MCF 10A (cell line): ENCODE data around the gene ZNF407. TPM values are rescaled to one million over a fixed set of nuclear protein-coding genes. Genes with fewer than 3 reads are reported as not detected.

Experiments
- BruUV-seq: library from RNA; stranded (reverse); fragments of 400-500 nt; replicated peaks from 2 replicates; lab custom pipeline; 2021; lab: Mats Ljungman, UMichigan
- CTCF ChIA-PET: fragments of 300-600 bp; sonication (Branson Sonifier 250); formaldehyde crosslinking; extraction: SDS; loops from one replicate; lab custom pipeline; 2021; ENCODE audit warnings: antibody characterized with exemption, inconsistent platforms; lab: Yijun Ruan, JAX
- POLR2A ChIA-PET: fragments of 300-600, 350-650 bp; sonication (Branson Sonifier 250); formaldehyde crosslinking; extraction: SDS; loops from one replicate; lab custom pipeline; 2020; ENCODE audit warnings: antibody characterized with exemption, inconsistent platforms; lab: Yijun Ruan, JAX
- DNase-seq: peaks from one replicate; pipeline ENCODE4 v3.0.0-alpha.2; 2018; ENCODE audit not compliant: unreplicated experiment
- H3K27ac Mint-ChIP-seq: one replicate; pipeline ENCODE4 v1.8.0; 2022; ENCODE audit warnings: mild to moderate bottlenecking, low read depth, mixed read lengths; ENCODE audit not compliant: unreplicated experiment
- H3K27me3 Mint-ChIP-seq: one replicate; pipeline ENCODE4 v1.8.0; 2022; ENCODE audit warnings: mixed read lengths; ENCODE audit not compliant: insufficient read depth, unreplicated experiment
- H3K36me3 Mint-ChIP-seq: one replicate; pipeline ENCODE4 v1.8.0; 2022; ENCODE audit warnings: mild to moderate bottlenecking, moderate library complexity, mixed read lengths; ENCODE audit not compliant: insufficient read depth, unreplicated experiment
- H3K4me1 Mint-ChIP-seq: one replicate; pipeline ENCODE4 v1.8.0; 2022; ENCODE audit warnings: mixed read lengths; ENCODE audit not compliant: insufficient read depth, unreplicated experiment
- H3K4me3 Mint-ChIP-seq: one replicate; pipeline ENCODE4 v1.8.0; 2022; ENCODE audit warnings: mild to moderate bottlenecking, moderate library complexity, mixed read lengths; ENCODE audit not compliant: unreplicated experiment
- H3K9me3 Mint-ChIP-seq: one replicate; pipeline ENCODE4 v1.8.0; 2022; ENCODE audit warnings: mixed read lengths; ENCODE audit not compliant: unreplicated experiment
- intact Hi-C: fragments of 100-400 bp; cut with micrococcal nuclease; formaldehyde crosslinking; loops from 2 replicates; pipeline ENCODE4 v1.14.1; 2022
- total RNA-seq: library from RNA; stranded (reverse); gene quantifications from 2 replicates; pipeline ENCODE4 v1.2.3, GENCODE V29; 2022
- TF ChIP-seq, protein P1 (sequence below): fragments of 200-600 bp; IDR thresholded peaks from one replicate; pipeline ENCODE4 v1.8.0; 2022; ENCODE audit warnings: antibody characterized with exemption, mild to moderate bottlenecking; ENCODE audit not compliant: unreplicated experiment

Gene ZNF407
- total RNA-seq, 1 experiment from 2014 or later: 9.5 TPM

DNA sequence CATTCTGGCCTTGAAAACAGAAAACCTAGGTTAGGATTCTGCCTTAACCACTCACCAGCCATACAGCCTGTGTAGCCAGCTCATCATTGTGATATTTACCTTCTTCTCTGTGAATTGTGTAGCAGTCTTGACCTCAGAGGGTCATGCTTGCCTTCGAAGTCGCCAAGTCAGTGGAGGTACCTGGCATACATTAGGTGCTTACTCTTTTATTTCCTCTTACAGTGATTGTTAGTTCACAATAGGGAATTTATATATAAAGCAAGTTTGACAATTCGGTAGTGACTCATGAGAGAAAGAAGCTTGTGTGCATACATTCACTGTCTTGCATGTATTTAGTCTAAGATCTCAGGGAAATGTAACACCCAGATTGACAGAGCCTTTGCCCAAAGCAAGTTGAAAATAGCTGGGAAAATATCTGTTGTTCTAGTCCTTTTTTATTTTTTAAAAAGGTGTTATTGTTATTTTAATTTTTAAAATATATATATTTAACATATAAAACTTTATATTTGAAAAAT, 320.7 kb downstream of the ZNF407 start:
- Mint-ChIP-seq H3K4me1 (no peaks in the 10 kb centered on the region), H3K36me3 (peaks cover 6% of the 10 kb centered on the region), H3K9me3 (no peaks in the 10 kb centered on the region), H3K27ac (no peak overlapping the region), H3K4me3 (no peak overlapping the region), H3K27me3 (no peaks in the 10 kb centered on the region)
- TF ChIP-seq, protein P1, sequence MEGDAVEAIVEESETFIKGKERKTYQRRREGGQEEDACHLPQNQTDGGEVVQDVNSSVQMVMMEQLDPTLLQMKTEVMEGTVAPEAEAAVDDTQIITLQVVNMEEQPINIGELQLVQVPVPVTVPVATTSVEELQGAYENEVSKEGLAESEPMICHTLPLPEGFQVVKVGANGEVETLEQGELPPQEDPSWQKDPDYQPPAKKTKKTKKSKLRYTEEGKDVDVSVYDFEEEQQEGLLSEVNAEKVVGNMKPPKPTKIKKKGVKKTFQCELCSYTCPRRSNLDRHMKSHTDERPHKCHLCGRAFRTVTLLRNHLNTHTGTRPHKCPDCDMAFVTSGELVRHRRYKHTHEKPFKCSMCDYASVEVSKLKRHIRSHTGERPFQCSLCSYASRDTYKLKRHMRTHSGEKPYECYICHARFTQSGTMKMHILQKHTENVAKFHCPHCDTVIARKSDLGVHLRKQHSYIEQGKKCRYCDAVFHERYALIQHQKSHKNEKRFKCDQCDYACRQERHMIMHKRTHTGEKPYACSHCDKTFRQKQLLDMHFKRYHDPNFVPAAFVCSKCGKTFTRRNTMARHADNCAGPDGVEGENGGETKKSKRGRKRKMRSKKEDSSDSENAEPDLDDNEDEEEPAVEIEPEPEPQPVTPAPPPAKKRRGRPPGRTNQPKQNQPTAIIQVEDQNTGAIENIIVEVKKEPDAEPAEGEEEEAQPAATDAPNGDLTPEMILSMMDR: no peak
- BruUV-seq: no TSS peak
- intact Hi-C loops: no loop called here
- ChIA-PET POLR2A (no interaction called here), CTCF (interaction anchor here (1.3 kb wide), 1 partner anchor 22 kb away, joined by 4 read pairs; no protein-coding TSS in a partner anchor)
- no peak for DNase-seq

DNA sequence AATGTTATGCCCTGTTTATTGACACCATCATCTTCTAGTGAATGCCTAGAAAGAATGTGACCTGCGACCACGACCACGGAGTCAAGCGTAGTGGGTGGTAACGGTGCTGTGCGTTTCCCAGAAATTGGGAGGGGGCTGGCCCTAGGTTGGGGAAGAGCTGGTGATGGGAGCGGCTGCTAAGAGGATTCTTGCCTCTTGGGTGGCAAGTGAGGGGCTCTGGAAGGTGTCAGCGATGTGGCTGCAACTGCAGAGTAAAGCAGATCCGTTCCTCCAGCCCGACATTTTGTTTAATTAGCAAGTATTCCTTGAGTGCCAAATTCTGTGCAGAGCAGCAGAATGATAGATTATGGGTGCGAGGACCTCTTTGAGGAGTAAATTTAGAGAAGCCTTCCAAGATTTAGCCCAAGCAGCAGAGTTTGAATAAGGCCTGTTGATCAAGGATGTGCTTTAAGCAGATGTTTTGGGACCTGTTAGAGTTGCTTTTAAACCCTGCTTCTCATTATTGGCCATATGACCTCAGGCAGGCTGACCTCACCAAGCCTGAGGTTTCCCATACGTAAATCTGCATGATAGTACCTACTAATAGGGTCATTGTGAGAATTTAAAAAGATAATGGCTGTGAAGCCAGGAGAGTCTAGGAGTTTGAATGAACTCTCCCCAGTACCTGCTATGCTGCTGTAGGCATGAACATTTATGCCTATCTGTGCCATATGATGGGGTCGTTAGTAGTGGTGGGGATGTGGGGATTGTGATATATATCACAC, 323.6 kb downstream of the ZNF407 start:
- Mint-ChIP-seq H3K27me3 (no peaks in the 10 kb centered on the region), H3K27ac (no peak overlapping the region), H3K4me3 (no peak overlapping the region), H3K9me3 (no peaks in the 10 kb centered on the region), H3K4me1 (no peaks in the 10 kb centered on the region), H3K36me3 (peaks cover 6% of the 10 kb centered on the region)
- ChIA-PET POLR2A (no interaction called here), CTCF (no interaction called here)
- BruUV-seq: no TSS peak
- TF ChIP-seq, protein P1: no peak
- intact Hi-C loops: no loop called here
- DNase-seq: no peak

DNA sequence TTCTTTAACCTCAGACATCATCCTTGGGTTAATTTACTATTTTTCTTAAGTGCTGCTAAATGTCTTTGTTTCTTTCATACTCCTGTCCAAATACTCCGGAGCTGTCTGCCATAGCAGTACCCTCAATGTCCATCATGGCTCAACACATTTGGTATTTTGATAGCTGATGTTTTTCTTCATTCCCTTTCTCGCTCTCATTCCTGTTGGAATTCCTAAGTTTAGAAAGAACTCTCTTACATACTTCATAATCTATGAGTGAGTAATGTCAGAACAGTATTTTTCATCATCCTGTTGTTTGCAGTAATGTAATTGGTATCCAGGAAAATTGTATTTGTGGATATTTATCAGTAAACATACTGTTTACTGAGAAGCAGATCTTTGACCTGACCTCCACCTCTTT, 328.4 kb downstream of the ZNF407 start:
- Mint-ChIP-seq H3K9me3 (no peaks in the 10 kb centered on the region), H3K27ac (no peak overlapping the region), H3K27me3 (no peaks in the 10 kb centered on the region), H3K4me1 (no peaks in the 10 kb centered on the region), H3K36me3 (peaks cover 1% of the 10 kb centered on the region), H3K4me3 (no peak overlapping the region)
- TF ChIP-seq, protein P1: no peak
- CTCF ChIA-PET: no interaction called here
- intact Hi-C loops: no loop called here
- POLR2A ChIA-PET: interaction anchor here (1.0 kb wide), 1 partner anchor 26 kb away, joined by 3 read pairs; no protein-coding TSS in a partner anchor
- no TSS peak for BruUV-seq
- DNase-seq: no peak

DNA sequence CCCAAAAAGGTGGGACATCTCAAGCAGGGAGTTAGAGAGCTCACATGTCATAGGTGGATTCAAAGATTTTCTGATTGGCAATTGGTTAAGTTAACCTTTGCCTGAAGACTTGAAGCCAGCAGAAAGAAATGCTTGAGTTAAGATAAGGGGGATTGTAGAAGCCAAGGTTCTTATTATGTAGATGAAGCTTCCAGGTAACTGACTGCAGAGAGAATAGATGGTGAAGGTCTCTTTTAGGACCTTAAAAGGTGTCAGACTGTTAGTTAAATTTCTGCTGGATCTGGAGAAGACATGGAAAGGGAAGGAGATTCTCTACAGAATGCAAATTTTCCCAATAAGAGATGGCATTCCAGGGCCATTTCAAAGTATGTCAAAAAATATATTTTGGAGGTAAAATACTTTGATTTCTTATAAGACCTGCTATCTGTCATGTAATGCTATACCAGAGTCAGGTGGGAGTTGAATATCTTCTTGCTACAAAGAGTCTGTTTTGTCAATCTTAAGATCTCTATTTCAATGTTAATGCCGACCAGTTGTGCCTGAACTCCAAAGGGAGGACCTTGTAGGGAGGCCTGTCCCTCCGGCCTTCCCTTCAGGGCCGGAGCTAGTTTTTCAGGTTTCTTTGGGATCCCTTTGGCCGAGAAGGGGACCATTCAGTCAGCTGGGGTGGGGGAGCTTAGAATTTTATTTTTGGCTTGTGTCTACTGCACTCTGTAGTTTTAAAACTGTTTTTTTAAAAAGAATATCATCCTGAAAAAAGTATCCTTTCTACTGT, 330.7 kb downstream of the ZNF407 start:
- Mint-ChIP-seq H3K27ac (no peak overlapping the region), H3K4me3 (no peak overlapping the region), H3K27me3 (no peaks in the 10 kb centered on the region), H3K4me1 (no peaks in the 10 kb centered on the region), H3K9me3 (no peaks in the 10 kb centered on the region), H3K36me3 (no peaks in the 10 kb centered on the region)
- TF ChIP-seq, protein P1: no peak
- no peak for DNase-seq
- POLR2A ChIA-PET: no interaction called here
- BruUV-seq: no TSS peak
- CTCF ChIA-PET: no interaction called here
- intact Hi-C loops: no loop called here
